ENCODE results near the gene SLC17A1. TPM values are rescaled to one million over a fixed set of nuclear protein-coding genes. Genes with fewer than 3 reads are reported as not detected.

Gene SLC17A1
- total RNA-seq, 1 donor from 2014 or later: not detected

GRCh38 chr6:25842526-25842925, 10.7 kb upstream of the SLC17A1 start:
- DNase-seq (ENCODE audit: low spot score in 2 of 2): no peak
- peaks cover 0 to 2% of the 10 kb centered on the region in 2 donors for H3K9me3 ChIP-seq
- intact Hi-C loops (cut with DNase I): no loop called here

GRCh38 chr6:25835442-25836283, 3.8 kb upstream of the SLC17A1 start:
- Histone ChIP-seq H3K9me3 (no peaks in the 10 kb centered on the region), H3K27ac (peak overlapping the region; percentile 63 to 72), H3K4me1 (peaks cover 0 to 9% of the 10 kb centered on the region in 2 donors), H3K36me3 (no peaks in the 10 kb centered on the region), H3K4me3 (peak overlapping the region; percentile 25 to 28), H3K27me3 (no peaks in the 10 kb centered on the region)
- TF ChIP-seq, protein P1, sequence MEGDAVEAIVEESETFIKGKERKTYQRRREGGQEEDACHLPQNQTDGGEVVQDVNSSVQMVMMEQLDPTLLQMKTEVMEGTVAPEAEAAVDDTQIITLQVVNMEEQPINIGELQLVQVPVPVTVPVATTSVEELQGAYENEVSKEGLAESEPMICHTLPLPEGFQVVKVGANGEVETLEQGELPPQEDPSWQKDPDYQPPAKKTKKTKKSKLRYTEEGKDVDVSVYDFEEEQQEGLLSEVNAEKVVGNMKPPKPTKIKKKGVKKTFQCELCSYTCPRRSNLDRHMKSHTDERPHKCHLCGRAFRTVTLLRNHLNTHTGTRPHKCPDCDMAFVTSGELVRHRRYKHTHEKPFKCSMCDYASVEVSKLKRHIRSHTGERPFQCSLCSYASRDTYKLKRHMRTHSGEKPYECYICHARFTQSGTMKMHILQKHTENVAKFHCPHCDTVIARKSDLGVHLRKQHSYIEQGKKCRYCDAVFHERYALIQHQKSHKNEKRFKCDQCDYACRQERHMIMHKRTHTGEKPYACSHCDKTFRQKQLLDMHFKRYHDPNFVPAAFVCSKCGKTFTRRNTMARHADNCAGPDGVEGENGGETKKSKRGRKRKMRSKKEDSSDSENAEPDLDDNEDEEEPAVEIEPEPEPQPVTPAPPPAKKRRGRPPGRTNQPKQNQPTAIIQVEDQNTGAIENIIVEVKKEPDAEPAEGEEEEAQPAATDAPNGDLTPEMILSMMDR (IDR thresholded peaks at IDR 0.05): no peak
- DNase-seq (ENCODE audit: low spot score in 2 of 2): no peak
- intact Hi-C loops (cut with DNase I): no loop called here

More at GRCh38 chr6:25842526-25842925, 10.7 kb upstream of the SLC17A1 start:
- no peaks in the 10 kb centered on the region for H3K36me3 ChIP-seq
- H3K27me3 ChIP-seq: no peaks in the 10 kb centered on the region
- H3K27ac ChIP-seq: no peak overlapping the region
- no peaks in the 10 kb centered on the region for H3K4me1 ChIP-seq
- TF ChIP-seq, protein P1 (IDR thresholded peaks at IDR 0.05): no peak
- H3K4me3 ChIP-seq: no peak overlapping the region

DNA sequence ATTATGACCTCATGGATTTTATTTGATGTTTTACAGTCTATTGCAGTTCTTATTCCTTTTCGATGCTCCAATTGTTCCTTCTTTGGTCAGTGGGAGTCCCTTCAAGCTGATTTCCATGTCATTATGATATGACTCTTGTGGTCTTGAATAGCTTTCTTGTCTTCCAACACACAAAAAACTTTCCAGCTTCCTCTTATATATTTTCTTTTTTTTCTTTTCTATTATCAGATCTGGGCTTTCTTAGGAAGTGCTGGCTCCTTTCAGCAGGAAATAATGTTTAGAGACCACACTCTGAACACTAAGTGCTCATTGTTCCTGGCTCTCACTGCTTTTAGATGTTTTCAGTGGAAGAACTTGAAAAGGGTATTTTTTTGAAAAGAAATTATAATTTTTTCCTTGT, 3.1 kb upstream of the SLC17A1 start:
- Histone ChIP-seq H3K4me1 (peaks cover 0 to 9% of the 10 kb centered on the region in 2 donors), H3K36me3 (no peaks in the 10 kb centered on the region), H3K9me3 (no peaks in the 10 kb centered on the region), H3K27me3 (no peaks in the 10 kb centered on the region), H3K27ac (peak overlapping the region; percentile 63 to 72), H3K4me3 (peak overlapping the region; percentile 19 to 25)
- intact Hi-C loops (cut with DNase I): no loop called here
- DNase-seq (ENCODE audit: low spot score in 2 of 2): no peak
- TF ChIP-seq, protein P1 (IDR thresholded peaks at IDR 0.05): no peak

GRCh38 chr6:25833136-25833535, 1.3 kb upstream of the SLC17A1 start:
- no peak overlapping the region for H3K4me3 ChIP-seq
- DNase-seq (ENCODE audit: low spot score in 2 of 2): no peak
- intact Hi-C loops (cut with DNase I): no loop called here
- peaks cover 0 to 9% of the 10 kb centered on the region in 2 donors for H3K4me1 ChIP-seq
- H3K9me3 ChIP-seq: no peaks in the 10 kb centered on the region
- no peak overlapping the region for H3K27ac ChIP-seq
- no peaks in the 10 kb centered on the region for H3K27me3 ChIP-seq
- H3K36me3 ChIP-seq: no peaks in the 10 kb centered on the region
- TF ChIP-seq, protein P1 (IDR thresholded peaks at IDR 0.05): no peak

DNA sequence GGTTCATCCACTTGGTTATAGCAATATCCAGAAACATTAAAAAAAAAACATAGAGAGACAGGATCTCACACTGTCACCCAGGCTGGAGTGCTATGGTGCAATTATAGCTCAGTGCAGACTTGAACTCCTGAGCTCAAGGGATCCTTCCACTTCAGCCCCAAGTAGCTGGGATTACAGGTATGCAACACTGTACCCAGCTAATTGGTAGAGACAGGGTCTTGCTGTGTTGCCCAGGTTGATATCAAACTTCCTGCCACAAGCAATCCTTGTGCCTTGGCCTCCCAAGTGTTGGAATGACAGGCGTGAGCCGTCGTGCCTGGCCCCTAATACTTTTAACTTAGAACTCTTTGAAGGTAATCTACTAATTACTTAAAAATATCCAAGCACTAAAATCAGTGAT, 818 bp upstream of the SLC17A1 start:
- H3K4me1 ChIP-seq: peaks cover 0 to 9% of the 10 kb centered on the region in 2 donors
- H3K27ac ChIP-seq: no peak overlapping the region
- TF ChIP-seq, protein P1 (IDR thresholded peaks at IDR 0.05): no peak
- H3K4me3 ChIP-seq: no peak overlapping the region
- no peaks in the 10 kb centered on the region for H3K9me3 ChIP-seq
- DNase-seq (ENCODE audit: low spot score in 2 of 2): no peak
- no peaks in the 10 kb centered on the region for H3K36me3 ChIP-seq
- intact Hi-C loops (cut with DNase I): no loop called here
- no peaks in the 10 kb centered on the region for H3K27me3 ChIP-seq

Measured in ascending aorta (tissue), 2 donors.